Measurements from ENCODE around the gene SEZ6. TPM values are rescaled to one million over a fixed set of nuclear protein-coding genes. Genes with fewer than 3 reads are reported as not detected.

SEZ6 gene
- polyA plus RNA-seq, 2 of the 4 experiments (the other 2 are of a cell fraction), result not detected

DNA sequence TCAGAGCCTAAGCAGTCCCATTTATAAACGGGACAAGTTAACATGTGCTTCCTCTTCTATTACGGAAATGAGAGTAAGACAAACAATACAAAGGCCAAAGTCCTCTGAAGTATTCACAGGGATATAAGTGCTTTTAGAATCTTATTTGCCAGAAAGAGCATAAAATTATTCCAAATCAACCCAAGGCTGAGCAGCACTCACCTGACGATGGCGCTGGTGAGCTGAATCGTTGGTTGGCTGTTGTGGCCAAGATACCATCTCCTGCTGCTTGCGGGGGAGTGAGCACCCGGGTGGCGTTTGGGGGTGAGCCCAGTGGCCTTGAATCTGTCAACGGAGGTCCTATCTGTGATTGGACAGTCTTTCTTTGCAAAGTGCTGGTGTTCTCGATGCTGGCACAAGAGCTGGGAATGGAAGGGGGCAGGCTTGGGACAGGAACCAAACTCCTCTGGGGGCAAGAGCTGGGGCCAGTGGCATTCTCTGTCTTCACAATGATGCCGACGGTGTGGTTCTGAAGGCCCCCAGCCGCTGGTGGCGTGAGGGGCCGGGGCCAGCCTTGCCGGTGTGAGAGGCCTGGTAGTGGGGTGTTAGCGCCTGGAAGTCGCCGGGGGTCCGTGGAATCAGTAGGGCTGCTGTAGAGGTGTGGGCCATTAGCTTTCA, 93.4 kb downstream of the SEZ6 start (continued):
- TF ChIP-seq, protein P1, sequence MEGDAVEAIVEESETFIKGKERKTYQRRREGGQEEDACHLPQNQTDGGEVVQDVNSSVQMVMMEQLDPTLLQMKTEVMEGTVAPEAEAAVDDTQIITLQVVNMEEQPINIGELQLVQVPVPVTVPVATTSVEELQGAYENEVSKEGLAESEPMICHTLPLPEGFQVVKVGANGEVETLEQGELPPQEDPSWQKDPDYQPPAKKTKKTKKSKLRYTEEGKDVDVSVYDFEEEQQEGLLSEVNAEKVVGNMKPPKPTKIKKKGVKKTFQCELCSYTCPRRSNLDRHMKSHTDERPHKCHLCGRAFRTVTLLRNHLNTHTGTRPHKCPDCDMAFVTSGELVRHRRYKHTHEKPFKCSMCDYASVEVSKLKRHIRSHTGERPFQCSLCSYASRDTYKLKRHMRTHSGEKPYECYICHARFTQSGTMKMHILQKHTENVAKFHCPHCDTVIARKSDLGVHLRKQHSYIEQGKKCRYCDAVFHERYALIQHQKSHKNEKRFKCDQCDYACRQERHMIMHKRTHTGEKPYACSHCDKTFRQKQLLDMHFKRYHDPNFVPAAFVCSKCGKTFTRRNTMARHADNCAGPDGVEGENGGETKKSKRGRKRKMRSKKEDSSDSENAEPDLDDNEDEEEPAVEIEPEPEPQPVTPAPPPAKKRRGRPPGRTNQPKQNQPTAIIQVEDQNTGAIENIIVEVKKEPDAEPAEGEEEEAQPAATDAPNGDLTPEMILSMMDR (IDR thresholded peaks at IDR 0.05), result peak; percentile 38; the same call in 2 of the 3 replicates
- TF ChIP-seq CBX2 (IDR thresholded peaks at IDR 0.05; ENCODE audit: borderline replicate concordance, low read depth), result no peak
- TF ChIP-seq, protein P2, sequence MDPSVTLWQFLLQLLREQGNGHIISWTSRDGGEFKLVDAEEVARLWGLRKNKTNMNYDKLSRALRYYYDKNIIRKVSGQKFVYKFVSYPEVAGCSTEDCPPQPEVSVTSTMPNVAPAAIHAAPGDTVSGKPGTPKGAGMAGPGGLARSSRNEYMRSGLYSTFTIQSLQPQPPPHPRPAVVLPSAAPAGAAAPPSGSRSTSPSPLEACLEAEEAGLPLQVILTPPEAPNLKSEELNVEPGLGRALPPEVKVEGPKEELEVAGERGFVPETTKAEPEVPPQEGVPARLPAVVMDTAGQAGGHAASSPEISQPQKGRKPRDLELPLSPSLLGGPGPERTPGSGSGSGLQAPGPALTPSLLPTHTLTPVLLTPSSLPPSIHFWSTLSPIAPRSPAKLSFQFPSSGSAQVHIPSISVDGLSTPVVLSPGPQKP (IDR thresholded peaks at IDR 0.05; ENCODE audit: low read depth, low read length), result no peak

DNA sequence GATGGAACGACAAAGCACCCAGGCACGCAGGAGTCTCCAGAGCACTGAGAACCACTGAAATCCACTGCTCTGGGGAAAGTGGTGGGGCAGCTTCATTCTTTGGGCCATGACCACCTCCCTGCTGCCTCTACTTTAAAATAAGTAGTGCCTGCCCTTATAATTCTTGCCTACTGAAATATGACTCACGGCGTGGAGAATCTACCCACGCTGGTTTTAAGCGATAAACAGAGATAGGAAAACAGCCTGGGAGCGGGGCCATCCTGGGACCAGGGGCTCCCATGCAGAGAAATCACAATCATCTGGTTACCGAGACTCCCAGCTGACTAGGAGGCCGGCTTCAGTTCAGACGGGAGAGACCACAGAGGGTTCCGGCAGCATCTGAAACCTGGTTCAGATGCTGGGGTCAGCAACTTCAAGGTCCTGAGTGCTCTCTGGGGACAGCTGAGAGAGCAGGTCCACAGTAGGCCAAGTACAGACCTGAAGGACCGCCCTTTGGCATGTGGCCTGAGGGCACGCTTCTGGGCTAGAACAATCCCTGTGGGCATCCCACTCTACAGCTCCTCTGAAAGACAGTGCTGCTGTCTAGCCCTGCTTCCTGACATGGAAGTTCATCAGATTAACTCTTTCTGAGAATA, 94.3 kb downstream of the SEZ6 start:
- ATAC-seq, result no peak
- TF ChIP-seq KDM5A (IDR thresholded peaks at IDR 0.05) (no peak), ZSCAN20 (CRISPR knock-in tag; IDR thresholded peaks at IDR 0.05) (no peak), NR3C1 (IDR thresholded peaks at IDR 0.05) (no peak), KDM1A (IDR thresholded peaks at IDR 0.05; ENCODE audit: low read depth) (no peak), FOXS1 (CRISPR knock-in tag; IDR thresholded peaks at IDR 0.05) (no peak), MAZ (IDR thresholded peaks at IDR 0.05; ENCODE audit: borderline replicate concordance, low read depth, low read length) (no peak), TFCP2L1 (CRISPR knock-in tag; IDR thresholded peaks at IDR 0.05) (no peak), MAFK (IDR thresholded peaks at IDR 0.05; ENCODE audit: partially characterized antibody) (no peak), RFX5 (IDR thresholded peaks at IDR 0.05) (no peak), CHD2 (IDR thresholded peaks at IDR 0.05; ENCODE audit: low read length, partially characterized antibody) (no peak), CEBPB (IDR thresholded peaks at IDR 0.05) (no peak), BHLHE40 (IDR thresholded peaks at IDR 0.05; ENCODE audit: low read depth, low read length) (no peak), ZFP36 (IDR thresholded peaks at IDR 0.05; ENCODE audit: borderline replicate concordance, partially characterized antibody) (no peak), TP53 (CRISPR knock-in tag; IDR thresholded peaks at IDR 0.05) (no peak)
- TF ChIP-seq, protein P3, sequence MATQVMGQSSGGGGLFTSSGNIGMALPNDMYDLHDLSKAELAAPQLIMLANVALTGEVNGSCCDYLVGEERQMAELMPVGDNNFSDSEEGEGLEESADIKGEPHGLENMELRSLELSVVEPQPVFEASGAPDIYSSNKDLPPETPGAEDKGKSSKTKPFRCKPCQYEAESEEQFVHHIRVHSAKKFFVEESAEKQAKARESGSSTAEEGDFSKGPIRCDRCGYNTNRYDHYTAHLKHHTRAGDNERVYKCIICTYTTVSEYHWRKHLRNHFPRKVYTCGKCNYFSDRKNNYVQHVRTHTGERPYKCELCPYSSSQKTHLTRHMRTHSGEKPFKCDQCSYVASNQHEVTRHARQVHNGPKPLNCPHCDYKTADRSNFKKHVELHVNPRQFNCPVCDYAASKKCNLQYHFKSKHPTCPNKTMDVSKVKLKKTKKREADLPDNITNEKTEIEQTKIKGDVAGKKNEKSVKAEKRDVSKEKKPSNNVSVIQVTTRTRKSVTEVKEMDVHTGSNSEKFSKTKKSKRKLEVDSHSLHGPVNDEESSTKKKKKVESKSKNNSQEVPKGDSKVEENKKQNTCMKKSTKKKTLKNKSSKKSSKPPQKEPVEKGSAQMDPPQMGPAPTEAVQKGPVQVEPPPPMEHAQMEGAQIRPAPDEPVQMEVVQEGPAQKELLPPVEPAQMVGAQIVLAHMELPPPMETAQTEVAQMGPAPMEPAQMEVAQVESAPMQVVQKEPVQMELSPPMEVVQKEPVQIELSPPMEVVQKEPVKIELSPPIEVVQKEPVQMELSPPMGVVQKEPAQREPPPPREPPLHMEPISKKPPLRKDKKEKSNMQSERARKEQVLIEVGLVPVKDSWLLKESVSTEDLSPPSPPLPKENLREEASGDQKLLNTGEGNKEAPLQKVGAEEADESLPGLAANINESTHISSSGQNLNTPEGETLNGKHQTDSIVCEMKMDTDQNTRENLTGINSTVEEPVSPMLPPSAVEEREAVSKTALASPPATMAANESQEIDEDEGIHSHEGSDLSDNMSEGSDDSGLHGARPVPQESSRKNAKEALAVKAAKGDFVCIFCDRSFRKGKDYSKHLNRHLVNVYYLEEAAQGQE (IDR thresholded peaks at IDR 0.05), result no peak
- TF ChIP-seq, protein P4, sequence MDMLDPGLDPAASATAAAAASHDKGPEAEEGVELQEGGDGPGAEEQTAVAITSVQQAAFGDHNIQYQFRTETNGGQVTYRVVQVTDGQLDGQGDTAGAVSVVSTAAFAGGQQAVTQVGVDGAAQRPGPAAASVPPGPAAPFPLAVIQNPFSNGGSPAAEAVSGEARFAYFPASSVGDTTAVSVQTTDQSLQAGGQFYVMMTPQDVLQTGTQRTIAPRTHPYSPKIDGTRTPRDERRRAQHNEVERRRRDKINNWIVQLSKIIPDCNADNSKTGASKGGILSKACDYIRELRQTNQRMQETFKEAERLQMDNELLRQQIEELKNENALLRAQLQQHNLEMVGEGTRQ (IDR thresholded peaks at IDR 0.05), result no peak
- TF ChIP-seq, protein P5, sequence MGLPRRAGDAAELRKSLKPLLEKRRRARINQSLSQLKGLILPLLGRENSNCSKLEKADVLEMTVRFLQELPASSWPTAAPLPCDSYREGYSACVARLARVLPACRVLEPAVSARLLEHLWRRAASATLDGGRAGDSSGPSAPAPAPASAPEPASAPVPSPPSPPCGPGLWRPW (IDR thresholded peaks at IDR 0.05), result no peak
- TF ChIP-seq, protein P6, sequence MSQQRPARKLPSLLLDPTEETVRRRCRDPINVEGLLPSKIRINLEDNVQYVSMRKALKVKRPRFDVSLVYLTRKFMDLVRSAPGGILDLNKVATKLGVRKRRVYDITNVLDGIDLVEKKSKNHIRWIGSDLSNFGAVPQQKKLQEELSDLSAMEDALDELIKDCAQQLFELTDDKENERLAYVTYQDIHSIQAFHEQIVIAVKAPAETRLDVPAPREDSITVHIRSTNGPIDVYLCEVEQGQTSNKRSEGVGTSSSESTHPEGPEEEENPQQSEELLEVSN (IDR thresholded peaks at IDR 0.05; ENCODE audit: borderline replicate concordance, low read depth), result no peak
- Histone ChIP-seq H3K27ac (no peak overlapping the region), H3K4me3 (no peak overlapping the region), H3K4me1 (peaks cover 15% of the 10 kb centered on the region), H3K9me3 (no peaks in the 10 kb centered on the region), H3K4me2 (no peak overlapping the region)
- POLR2A ChIA-PET, result interaction anchor here (1.1 kb wide), 1 partner anchor 192 kb away, joined by 3 read pairs; the partner anchor contains the start of gene RPL23A
- DNase-seq (ENCODE audit: low read depth in 1 of 2, low spot score in 1 of 2), result no peak
- 95% methylated on average over 13 of the region's 13 CpGs for WGBS (ENCODE audit: missing lambda C conversion rate)
- FAIRE-seq, result no peak
- CTCF ChIA-PET, result interaction anchor here (0.6 to 38.2 kb wide), 12 partner anchors 3 to 205 kb away, joined by 3 to 685 read pairs (median 6); partner anchors contain the start of genes DHRS13, FAM222B, FLOT2 and TLCD1
